Type B pancreatic cell (in vitro differentiated cells): ENCODE data around the gene ADGRB3. TPM values are rescaled to one million over a fixed set of nuclear protein-coding genes. Genes with fewer than 3 reads are reported as not detected.

Experiments used
- DNase-seq: peaks from one replicate; pipeline ENCODE4 v3.0.0; 2021; ENCODE audit warnings: mixed read lengths; ENCODE audit not compliant: unreplicated experiment; ENCODE audit errors: extremely low spot score
- H3K27ac Mint-ChIP-seq: 2 replicates; pipeline ENCODE4 v1.8.0; 2021; ENCODE audit warnings: mild to moderate bottlenecking, mixed read lengths
- H3K27me3 Mint-ChIP-seq: 2 replicates; pipeline ENCODE4 v1.8.0; 2021; ENCODE audit warnings: mixed read lengths
- H3K36me3 Mint-ChIP-seq: 2 replicates; pipeline ENCODE4 v1.8.0; 2021; ENCODE audit warnings: mixed read lengths
- H3K4me1 Mint-ChIP-seq: one replicate; pipeline ENCODE4 v1.8.0; 2021; ENCODE audit warnings: mixed read lengths; ENCODE audit not compliant: unreplicated experiment
- H3K4me3 Mint-ChIP-seq: 2 replicates; pipeline ENCODE4 v1.8.0; 2021; ENCODE audit warnings: mild to moderate bottlenecking, mixed read lengths
- H3K9me3 Mint-ChIP-seq: 2 replicates; pipeline ENCODE4 v1.8.0; 2021; ENCODE audit warnings: mixed read lengths
- total RNA-seq: library from RNA; stranded (reverse); gene quantifications from 2 replicates; pipeline ENCODE4 v1.2.1, GENCODE V29; 2021; ENCODE audit warnings: low replicate concordance
- TF ChIP-seq, protein P1 (sequence below): fragments of 200-600 bp; sonication (generic); conservative IDR thresholded peaks from 2 replicates; pipeline ENCODE4 v1.5.0; 2021; ENCODE audit warnings: antibody characterized with exemption, mild to moderate bottlenecking

ADGRB3 gene
- total RNA-seq, 1 donor from 2014 or later: 2.0 TPM

DNA sequence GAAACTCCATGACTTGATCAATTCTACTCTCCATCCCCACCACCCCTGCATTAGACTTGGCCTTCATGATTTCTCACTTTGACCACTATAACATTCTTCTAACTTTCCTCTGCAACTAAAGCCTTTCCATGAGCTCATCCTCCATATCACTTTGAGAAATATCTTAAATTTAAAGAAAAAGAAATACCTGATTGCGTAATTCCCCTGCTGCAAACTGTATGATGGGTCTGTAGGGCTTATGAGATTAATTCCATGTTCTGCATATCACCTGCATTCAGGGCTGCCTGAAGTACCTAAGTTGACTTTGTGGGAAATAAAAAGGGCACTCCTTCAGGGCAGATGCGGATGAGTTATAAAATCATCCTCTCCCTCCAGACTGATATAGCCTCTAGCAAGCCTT is 611.9 kb downstream of the ADGRB3 start:
- Mint-ChIP-seq H3K9me3 (no peaks in the 10 kb centered on the region), H3K27ac (no peak overlapping the region), H3K4me3 (no peak overlapping the region), H3K36me3 (no peaks in the 10 kb centered on the region), H3K4me1 (no peaks in the 10 kb centered on the region), H3K27me3 (no peaks in the 10 kb centered on the region)
- no peak for DNase-seq
- TF ChIP-seq, protein P1, sequence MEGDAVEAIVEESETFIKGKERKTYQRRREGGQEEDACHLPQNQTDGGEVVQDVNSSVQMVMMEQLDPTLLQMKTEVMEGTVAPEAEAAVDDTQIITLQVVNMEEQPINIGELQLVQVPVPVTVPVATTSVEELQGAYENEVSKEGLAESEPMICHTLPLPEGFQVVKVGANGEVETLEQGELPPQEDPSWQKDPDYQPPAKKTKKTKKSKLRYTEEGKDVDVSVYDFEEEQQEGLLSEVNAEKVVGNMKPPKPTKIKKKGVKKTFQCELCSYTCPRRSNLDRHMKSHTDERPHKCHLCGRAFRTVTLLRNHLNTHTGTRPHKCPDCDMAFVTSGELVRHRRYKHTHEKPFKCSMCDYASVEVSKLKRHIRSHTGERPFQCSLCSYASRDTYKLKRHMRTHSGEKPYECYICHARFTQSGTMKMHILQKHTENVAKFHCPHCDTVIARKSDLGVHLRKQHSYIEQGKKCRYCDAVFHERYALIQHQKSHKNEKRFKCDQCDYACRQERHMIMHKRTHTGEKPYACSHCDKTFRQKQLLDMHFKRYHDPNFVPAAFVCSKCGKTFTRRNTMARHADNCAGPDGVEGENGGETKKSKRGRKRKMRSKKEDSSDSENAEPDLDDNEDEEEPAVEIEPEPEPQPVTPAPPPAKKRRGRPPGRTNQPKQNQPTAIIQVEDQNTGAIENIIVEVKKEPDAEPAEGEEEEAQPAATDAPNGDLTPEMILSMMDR: no peak

DNA sequence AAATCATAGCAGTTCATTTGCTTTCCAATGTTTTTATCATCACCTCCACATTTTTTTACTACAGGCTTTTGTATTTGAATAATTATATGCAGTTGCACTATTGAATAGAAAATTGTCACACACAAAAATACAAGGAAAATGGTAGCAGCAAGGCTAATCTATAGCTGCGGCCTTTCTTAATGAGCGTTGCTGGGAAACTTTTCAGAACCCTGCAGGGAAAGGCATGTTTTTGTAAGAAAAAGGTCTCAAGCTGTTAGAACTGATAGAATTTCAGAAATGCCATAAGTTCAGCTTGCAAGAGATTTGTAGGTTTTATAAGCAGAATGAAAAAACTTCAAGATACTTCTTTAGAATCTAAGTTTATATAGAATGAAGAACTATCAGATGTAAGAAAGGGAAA is 625.9 kb downstream of the ADGRB3 start:
- Mint-ChIP-seq H3K9me3 (no peaks in the 10 kb centered on the region), H3K27me3 (no peaks in the 10 kb centered on the region), H3K36me3 (no peaks in the 10 kb centered on the region), H3K4me1 (no peaks in the 10 kb centered on the region), H3K4me3 (no peak overlapping the region), H3K27ac (no peak overlapping the region)
- DNase-seq: no peak
- TF ChIP-seq, protein P1: no peak

DNA sequence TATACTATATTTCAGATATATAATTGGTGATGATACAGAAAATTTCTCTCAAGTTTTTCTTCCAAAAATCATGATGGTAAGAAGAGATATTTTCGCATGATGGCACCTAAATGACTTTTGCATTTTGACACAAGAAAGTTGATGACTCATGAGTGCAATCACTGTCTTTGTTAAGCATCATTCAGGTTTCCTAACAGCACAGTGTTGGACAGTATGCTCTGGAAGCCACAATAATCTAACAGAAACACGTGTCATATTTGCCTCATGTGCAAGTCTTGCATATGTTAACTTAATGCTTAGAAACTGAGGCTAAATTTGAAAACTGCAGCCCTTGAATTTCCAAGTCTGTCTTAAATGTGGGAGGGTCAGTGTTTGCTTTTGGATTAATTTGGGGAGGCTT is 628.2 kb downstream of the ADGRB3 start:
- H3K9me3 Mint-ChIP-seq: no peaks in the 10 kb centered on the region
- no peak overlapping the region for H3K27ac Mint-ChIP-seq
- no peaks in the 10 kb centered on the region for H3K27me3 Mint-ChIP-seq
- TF ChIP-seq, protein P1: no peak
- H3K4me3 Mint-ChIP-seq: no peak overlapping the region
- no peak for DNase-seq
- no peaks in the 10 kb centered on the region for H3K4me1 Mint-ChIP-seq
- no peaks in the 10 kb centered on the region for H3K36me3 Mint-ChIP-seq

DNA sequence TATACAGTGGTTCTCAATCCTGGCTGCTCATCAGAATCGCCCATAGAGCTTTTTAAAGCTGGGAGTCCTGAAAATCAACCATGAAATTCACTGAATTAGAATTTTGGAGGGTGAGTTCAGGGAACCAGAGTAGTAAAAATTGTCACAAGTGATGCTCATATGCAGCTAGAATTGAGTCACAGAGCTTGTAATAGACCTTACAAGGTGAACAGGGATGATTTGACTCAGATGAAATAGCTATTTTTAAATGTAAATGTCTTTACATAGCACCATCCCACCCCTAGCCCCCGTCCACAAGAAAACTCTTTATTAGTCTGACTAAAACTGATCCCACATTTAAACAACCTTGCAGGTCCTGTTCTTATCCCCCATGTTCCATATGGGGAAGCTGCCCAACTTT is 630.0 kb downstream of the ADGRB3 start:
- Mint-ChIP-seq H3K9me3 (no peaks in the 10 kb centered on the region), H3K4me1 (no peaks in the 10 kb centered on the region), H3K27me3 (no peaks in the 10 kb centered on the region), H3K36me3 (no peaks in the 10 kb centered on the region), H3K4me3 (no peak overlapping the region), H3K27ac (no peak overlapping the region)
- DNase-seq: no peak
- TF ChIP-seq, protein P1: no peak

DNA sequence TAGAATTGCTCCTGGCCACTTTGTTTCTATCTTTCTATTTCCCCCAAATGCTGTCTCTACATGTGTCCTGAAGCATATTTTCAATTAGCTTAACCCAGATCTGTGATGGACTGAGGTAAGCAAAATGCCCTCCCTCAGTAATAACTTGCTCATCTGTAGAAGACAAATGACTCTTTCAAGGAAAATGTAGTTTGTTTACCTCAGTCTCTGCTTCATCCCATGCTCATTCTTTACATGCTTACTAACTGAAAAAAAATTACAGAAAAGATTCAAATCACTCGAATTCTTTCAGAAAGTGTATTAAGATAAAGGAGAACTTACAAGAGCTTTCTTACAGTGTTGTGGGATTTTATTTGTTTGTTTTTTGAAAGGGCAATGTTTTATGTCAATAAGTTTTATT is 630.6 kb downstream of the ADGRB3 start:
- Mint-ChIP-seq H3K27ac (no peak overlapping the region), H3K36me3 (no peaks in the 10 kb centered on the region), H3K4me3 (no peak overlapping the region), H3K9me3 (no peaks in the 10 kb centered on the region), H3K27me3 (no peaks in the 10 kb centered on the region), H3K4me1 (no peaks in the 10 kb centered on the region)
- no peak for DNase-seq
- TF ChIP-seq, protein P1: no peak

DNA sequence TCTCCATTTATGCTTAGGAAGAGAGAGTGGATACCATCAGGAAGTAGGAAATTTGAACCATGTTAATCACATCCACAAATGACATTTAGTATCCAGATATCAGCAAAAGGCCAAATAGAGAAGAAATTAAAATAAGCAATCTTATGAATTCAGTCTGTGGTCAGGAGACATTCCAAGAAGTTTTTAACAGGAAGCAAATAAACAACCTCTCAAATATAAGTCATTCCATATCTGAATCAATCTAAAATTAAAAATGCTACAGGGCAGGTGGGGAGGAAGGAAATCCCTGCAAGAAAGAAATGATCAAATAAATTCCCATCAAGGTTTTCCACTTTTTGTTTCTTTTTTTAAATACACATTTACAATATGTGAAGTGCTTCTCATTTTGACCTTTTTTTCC is 641.1 kb downstream of the ADGRB3 start:
- peaks cover 5% of the 10 kb centered on the region for H3K4me1 Mint-ChIP-seq
- H3K27ac Mint-ChIP-seq: no peak overlapping the region
- no peak overlapping the region for H3K4me3 Mint-ChIP-seq
- H3K27me3 Mint-ChIP-seq: no peaks in the 10 kb centered on the region
- TF ChIP-seq, protein P1: no peak
- DNase-seq: no peak
- H3K9me3 Mint-ChIP-seq: no peaks in the 10 kb centered on the region
- no peaks in the 10 kb centered on the region for H3K36me3 Mint-ChIP-seq
